ENCODE measurements around the gene SYCE1L. TPM values are rescaled to one million over a fixed set of nuclear protein-coding genes. Genes with fewer than 3 reads are reported as not detected.

SYCE1L gene
- total RNA-seq, 1 experiment from 2014 or later, result 9.9 TPM

DNA sequence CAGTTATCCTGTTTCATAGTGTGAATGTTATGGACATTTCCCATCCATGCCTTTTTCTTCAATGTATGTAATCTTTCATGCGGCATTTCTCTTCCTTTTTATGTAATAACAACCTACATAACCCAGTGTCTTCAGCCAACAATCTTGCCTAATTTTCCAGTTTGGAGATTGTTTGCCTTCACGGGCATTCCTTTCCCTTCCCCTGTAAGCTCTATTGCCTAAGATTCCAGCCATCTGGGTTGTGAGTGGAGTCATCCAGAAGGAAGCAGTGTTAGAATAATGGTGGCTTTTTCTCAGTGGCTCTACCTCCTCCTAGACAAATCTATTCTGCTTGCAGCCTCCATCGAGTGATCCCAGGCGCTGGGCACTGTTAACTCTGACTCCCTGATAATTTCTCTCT lies 22.3 kb downstream of the SYCE1L start:
- Mint-ChIP-seq H3K36me3 (ENCODE audit: insufficient read depth in 1 of 3, low read depth in 3 of 3) (peaks cover 0 to 7% (median 0%) of the 10 kb centered on the region in 3 experiments; a peak in 2 of 7 replicates), H3K27me3 (ENCODE audit: low read depth) (no peaks in the 10 kb centered on the region; the same call in 1 of the 2 replicates), H3K4me3 (no peak overlapping the region), H3K4me1 (peaks cover 8 to 10% of the 10 kb centered on the region in 2 experiments), H3K27ac (no peak overlapping the region), H3K9me3 (no peaks in the 10 kb centered on the region)
- Histone ChIP-seq H3K23ac (ENCODE audit: insufficient read length, low read depth, low read length) (no peak overlapping the region), H3K9ac (ENCODE audit: extremely low read depth, insufficient read length, low read length) (no peak overlapping the region), H3K4me1 (ENCODE audit: insufficient read depth, low read length) (no peaks in the 10 kb centered on the region), H4K20me1 (ENCODE audit: control insufficient read depth, insufficient read depth, insufficient read length) (no peaks in the 10 kb centered on the region), H3K23me2 (ENCODE audit: insufficient read length, low read depth, low read length, poor library complexity, severe bottlenecking) (no peaks in the 10 kb centered on the region), H3K9me3 (ENCODE audit: control insufficient read depth, low read depth, low read length) (no peaks in the 10 kb centered on the region), H2BK120ac (ENCODE audit: low read depth, low read length, poor library complexity, severe bottlenecking) (no peak overlapping the region), H3T11ph (ENCODE audit: low read length) (no peak overlapping the region), H2BK12ac (ENCODE audit: insufficient read length, low read depth, low read length) (no peak overlapping the region), H3K4me2 (ENCODE audit: insufficient read depth, insufficient read length, low read length) (no peak overlapping the region), H2BK5ac (ENCODE audit: insufficient read length, low read length) (no peak overlapping the region), H3K18ac (ENCODE audit: insufficient read length, low read depth, low read length) (no peak overlapping the region), H2BK20ac (ENCODE audit: low read depth, low read length, poor library complexity, severe bottlenecking) (no peak overlapping the region), H3K14ac (ENCODE audit: insufficient read depth, low read length) (no peak overlapping the region), H2BK15ac (ENCODE audit: low read depth, low read length) (no peak overlapping the region), H3K4ac (ENCODE audit: low read depth, low read length) (no peak overlapping the region), H3K27me3 (ENCODE audit: insufficient read depth, low read length) (no peaks in the 10 kb centered on the region), H3K56ac (ENCODE audit: insufficient read length, low read depth, low read length) (no peak overlapping the region), H3K79me2 (ENCODE audit: insufficient read depth, low read length) (no peaks in the 10 kb centered on the region), H2AFZ (ENCODE audit: low read length) (no peak overlapping the region), H3K27ac (ENCODE audit: insufficient read length, low read depth, low read length) (no peak overlapping the region), H4K91ac (ENCODE audit: insufficient read length, low read depth, low read length) (no peak overlapping the region), H4K5ac (ENCODE audit: insufficient read length, low read depth, low read length) (no peak overlapping the region), H3K79me1 (ENCODE audit: insufficient read depth, low read depth, low read length, poor library complexity, severe bottlenecking) (no peaks in the 10 kb centered on the region), H2AK5ac (ENCODE audit: insufficient read length, low read length) (no peak overlapping the region), H4K8ac (replicated peaks; ENCODE audit: insufficient read length, low read depth, low read length) (no peak overlapping the region)
- no peak for DNase-seq
- TF ChIP-seq, protein P1, sequence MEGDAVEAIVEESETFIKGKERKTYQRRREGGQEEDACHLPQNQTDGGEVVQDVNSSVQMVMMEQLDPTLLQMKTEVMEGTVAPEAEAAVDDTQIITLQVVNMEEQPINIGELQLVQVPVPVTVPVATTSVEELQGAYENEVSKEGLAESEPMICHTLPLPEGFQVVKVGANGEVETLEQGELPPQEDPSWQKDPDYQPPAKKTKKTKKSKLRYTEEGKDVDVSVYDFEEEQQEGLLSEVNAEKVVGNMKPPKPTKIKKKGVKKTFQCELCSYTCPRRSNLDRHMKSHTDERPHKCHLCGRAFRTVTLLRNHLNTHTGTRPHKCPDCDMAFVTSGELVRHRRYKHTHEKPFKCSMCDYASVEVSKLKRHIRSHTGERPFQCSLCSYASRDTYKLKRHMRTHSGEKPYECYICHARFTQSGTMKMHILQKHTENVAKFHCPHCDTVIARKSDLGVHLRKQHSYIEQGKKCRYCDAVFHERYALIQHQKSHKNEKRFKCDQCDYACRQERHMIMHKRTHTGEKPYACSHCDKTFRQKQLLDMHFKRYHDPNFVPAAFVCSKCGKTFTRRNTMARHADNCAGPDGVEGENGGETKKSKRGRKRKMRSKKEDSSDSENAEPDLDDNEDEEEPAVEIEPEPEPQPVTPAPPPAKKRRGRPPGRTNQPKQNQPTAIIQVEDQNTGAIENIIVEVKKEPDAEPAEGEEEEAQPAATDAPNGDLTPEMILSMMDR (conservative IDR thresholded peaks at IDR 0.05), result no peak
- no CpG with 5 or more reads among the region's 4 CpGs for WGBS (ENCODE audit: extremely low coverage, insufficient read length, low lambda C conversion rate)

All from H9 (cell line).